Measurements from ENCODE around the gene RALGPS1.

RALGPS1 gene

GRCh38 chr9:127128341-127129072 lies 213.9 kb downstream of the RALGPS1 start:
- DNase-seq = no peak

DNA sequence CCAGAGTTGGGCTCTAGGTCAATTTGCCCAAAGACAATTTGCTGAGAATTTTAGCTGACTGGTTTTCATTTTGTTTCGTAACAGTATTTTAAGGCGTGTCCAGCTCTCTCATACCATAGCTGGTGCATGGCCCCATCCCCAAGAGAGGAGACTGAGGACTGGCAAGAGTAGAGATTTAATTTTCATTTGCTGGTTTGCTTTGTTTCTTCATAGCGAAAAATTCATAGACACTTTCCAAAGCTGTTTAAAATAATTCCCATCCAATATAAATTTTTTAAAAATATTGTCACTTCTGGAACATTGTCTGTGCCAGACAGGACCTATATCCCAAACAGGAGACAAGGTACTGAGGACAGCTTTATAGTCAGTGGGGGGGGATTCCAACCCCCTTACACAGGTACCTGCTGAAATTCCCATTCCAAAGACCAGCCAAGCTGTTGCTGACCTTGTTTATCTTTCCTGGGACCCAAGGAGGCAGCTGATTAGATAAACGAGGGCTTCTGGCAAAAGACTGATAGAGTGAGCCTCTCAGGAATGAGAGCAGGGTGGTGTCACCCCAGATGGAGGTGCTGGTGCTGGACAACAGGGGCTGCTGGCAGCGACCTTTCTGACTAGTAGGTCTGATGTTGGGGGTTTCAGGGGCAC lies 214.6 kb downstream of the RALGPS1 start:
- DNase-seq = no peak

- DNase-seq = no peak
Observed at GRCh38 chr9:127129718-127130085, 215.1 kb downstream of the RALGPS1 start.

DNA sequence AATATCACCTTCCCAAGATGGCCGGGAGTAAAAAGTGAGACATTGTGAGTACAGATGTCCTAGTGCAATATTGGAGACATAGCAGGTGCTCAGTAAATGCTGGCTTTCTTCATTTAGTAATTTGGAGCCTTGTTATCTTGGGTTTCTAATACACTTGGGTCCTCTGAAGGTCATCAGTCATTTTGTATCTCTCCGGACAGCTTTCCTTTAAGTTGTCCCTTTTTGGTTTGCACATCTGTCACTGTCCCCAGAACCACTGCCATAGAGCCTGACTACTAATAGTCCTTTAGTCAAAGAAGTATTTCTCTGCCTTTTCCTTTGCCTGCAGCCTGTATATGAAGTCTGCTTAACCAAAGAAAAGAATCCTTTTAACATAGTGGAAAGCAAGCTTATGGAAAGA lies 215.7 kb downstream of the RALGPS1 start:
- no peak for DNase-seq

DNA sequence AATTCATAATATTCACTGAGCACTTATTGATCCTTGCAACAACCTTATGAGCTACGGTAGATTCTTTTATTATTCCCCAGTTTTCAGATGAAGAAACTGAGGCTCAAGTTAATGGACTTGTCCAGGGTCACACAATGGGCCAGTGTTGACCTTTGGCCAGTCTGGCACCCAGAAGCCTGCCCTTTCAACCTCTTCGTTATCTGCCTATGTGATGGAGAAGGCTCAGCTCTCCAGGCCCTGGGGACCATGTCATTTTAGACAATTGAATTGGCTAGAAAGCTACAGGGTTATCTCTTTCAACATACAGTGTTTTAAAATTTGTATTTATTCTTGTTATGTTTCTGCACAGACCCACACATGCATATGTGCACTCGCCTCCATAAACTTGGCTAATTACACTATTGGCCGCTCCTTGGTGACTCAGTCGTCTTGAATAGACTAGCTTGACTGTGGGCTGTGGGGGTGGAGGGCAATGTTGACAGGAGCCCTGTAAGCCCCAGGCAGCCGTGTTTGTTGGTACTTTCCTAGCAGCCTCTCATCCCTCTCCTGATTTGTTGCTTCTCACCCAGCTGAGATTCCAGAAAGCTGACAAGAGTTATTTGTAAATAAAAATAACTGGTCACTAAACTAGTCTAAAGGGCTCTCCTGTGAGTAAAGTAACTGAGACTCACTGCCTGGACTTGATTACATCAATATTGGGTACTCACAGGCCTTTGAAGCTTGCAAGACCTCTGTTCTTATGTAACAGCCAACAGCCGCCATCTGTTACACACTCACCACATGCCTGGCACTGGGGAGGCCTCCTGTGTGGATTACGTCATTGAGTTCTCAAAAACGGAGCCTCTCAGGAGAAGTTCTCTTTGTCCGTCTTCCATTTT lies 216.3 kb downstream of the RALGPS1 start:
- DNase-seq = no peak

DNA sequence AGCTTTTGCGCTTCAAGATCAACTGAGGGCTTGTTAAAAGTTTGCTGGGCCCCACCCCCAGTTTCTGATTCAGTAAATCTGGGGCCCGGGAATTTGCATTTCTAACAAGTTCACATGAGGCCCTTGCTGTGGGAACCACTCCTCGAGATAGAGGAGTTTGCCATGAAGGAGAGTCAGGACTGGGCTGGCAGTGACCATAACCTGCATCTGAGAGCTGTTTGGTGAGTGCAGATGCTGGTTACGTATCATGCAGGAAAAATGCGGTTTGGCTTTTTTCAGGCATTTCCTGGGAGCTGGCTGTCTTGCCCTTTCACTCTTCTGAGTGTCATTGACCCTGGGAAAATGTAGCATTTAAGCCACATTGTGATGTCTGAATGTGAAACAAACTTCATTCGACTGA lies 217.3 kb downstream of the RALGPS1 start:
- DNase-seq = no peak

- no peak for DNase-seq
Observed at GRCh38 chr9:127132375-127132774, 217.8 kb downstream of the RALGPS1 start.

DNA sequence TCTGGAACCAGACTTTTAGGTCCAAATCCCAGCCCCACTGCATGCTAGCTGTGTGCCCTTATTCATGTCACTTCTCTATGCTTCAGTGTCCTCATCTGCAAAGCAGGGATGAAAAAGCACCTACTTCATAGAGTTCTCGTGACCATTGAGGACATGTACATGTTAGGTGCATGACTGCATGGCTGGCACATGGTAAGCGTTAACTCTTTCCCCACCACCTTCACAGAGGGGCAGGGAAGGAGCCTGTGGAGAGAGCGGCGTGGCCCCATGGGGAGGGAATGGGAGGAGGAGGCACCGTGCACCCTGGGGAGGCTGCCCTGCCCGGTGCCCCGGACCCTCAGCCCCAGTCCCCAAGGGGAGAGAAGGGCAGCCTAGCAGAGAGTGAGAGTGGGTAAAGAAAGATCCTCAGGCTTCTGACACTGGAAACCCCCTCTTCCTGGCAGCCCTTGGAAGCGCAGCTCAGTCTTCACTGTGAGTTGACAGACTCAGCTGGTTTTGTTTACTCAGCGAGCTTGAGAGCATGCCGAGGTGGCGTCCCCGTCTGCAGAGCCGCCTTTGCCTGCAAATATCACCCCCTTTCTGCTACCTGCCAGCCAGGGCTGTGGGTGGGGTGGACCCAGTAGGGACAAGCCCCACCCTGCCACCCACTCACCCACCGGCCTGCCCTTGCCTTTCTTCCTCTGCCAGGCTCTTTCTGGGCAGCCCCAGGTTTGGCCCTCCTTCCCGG lies 218.5 kb downstream of the RALGPS1 start:
- no peak for DNase-seq

DNA sequence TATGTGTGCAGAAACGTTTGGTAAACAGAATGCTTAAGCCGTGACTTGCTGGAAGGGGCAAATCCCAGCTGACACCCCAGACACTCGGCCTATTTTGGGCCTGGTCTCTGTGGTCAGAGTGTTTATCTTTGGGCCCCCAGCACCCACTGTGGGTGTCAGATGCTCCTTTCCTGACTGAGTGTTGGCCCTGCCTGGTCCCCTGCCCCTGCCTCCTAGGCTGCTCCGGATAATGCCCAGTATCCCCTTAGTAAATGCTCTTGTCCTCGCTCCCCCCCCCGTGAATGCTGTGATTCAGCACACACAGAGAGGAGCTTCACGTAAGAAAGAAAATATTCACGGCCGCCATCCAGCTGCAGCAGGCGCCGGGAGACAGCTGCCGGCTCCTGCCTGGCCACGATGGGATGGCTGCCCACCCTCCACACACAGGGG lies 219.2 kb downstream of the RALGPS1 start:
- DNase-seq = no peak

DNA sequence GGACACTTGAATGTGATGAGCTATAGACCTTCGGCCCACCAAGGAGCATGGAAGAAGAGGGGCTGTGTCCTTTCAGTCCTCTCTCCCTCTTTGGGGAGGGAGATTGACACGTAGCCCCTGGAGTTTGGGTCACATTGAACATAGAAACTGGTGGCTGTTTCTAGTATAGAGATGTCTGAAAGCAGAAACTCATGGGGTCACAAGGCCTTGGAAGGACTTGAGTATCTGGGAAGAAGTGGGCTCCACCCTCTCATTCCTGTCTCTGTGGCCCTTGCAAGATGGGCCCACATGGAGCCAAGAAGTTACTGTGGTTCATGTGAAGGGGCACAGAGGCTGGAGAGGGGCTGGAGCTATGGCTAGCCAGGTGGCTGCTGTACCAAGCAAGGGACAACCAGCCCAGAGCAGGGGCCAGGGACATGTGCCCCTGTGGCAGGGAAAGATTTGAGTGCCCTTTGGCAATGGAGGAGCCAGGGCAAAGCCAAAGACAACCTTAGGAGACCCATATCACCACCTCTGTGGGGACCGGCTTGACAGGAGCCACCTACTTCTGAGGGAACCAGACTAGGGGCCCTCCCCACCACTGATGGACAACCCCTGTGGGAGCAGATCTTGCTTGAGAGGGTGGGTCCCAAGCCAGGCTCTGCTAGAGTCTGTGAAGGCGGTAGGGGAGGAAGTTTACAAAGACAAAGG lies 220.6 kb downstream of the RALGPS1 start:
- no peak for DNase-seq

DNA sequence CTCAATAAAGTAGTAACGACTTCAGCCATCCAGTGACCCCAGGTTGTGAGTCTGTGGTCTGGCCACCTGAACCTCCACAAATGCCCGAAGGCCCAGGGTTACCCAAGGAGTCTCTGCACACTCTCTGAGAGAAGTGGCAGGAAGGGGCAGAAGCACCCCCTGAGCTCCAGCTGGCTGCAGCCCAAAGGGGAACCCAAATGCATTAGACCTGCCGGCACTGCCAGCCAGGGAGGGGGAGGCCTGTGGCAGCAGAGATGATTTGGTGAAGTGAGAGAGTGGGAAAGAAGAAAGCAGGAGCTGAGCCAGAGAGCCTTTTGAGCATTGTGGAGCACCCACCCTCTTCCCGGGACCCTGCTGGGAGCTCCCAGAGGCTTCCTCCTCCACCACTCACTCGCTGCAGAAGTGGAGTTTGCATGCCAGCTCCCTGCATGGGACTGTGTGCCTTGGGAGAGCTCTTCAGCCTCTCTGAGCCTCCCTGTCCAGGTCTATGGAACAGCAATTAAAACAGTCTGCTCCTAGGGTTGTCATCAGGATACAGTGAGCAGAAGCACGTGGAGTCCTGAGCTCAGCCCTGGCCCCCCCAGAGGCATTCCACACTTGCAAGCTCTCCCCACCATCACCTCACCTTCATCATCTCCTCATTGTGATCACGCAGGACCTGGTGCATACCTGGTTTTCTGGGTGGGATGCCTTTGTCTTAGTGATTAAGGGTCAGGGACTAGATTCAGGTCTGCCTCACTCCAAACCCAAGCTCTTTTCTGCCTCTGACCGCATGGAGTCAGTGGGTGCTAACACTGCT lies 221.7 kb downstream of the RALGPS1 start:
- DNase-seq = no peak

- DNase-seq = no peak
Observed at GRCh38 chr9:127136880-127137639, 222.5 kb downstream of the RALGPS1 start.

GRCh38 chr9:127137640-127138360 lies 223.2 kb downstream of the RALGPS1 start:
- no peak for DNase-seq

- DNase-seq = no peak
Observed at GRCh38 chr9:127138444-127138843, 223.9 kb downstream of the RALGPS1 start.

DNA sequence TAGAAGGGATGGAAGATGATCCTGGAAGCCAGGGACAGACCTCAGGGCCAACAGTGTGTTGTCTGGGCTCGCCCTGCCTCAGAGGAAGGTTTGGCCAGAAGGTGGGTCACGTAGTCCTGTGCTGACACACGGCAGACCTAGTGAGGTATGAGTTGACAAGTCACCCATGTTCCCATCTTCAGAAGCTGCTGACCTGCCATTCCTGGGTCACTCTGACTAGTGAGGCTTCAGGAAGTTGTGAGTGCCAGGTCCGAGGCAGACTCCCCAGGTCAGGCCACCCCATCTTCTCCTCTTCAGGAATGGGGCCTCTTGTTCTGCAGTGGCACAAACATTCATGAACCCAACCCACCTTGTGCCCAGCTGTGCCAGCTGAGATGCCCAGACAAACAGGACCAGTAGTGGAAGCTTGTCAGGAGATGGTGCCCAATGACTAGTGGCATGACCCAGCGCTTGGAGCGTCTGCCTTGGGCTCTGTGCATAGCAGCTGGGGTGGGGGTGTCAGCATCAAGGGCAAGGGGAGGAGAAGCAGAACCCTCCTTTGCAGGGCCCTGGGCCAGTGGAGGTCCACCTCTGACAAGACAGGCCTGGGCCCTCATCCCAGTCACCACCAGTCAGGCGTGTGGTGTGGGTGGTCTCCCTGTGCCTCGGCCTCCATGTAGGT lies 224.6 kb downstream of the RALGPS1 start:
- no peak for DNase-seq

- DNase-seq = no peak
Observed at GRCh38 chr9:127139775-127140174, 225.2 kb downstream of the RALGPS1 start.

GRCh38 chr9:127140181-127140580 lies 225.6 kb downstream of the RALGPS1 start:
- DNase-seq = no peak

DNA sequence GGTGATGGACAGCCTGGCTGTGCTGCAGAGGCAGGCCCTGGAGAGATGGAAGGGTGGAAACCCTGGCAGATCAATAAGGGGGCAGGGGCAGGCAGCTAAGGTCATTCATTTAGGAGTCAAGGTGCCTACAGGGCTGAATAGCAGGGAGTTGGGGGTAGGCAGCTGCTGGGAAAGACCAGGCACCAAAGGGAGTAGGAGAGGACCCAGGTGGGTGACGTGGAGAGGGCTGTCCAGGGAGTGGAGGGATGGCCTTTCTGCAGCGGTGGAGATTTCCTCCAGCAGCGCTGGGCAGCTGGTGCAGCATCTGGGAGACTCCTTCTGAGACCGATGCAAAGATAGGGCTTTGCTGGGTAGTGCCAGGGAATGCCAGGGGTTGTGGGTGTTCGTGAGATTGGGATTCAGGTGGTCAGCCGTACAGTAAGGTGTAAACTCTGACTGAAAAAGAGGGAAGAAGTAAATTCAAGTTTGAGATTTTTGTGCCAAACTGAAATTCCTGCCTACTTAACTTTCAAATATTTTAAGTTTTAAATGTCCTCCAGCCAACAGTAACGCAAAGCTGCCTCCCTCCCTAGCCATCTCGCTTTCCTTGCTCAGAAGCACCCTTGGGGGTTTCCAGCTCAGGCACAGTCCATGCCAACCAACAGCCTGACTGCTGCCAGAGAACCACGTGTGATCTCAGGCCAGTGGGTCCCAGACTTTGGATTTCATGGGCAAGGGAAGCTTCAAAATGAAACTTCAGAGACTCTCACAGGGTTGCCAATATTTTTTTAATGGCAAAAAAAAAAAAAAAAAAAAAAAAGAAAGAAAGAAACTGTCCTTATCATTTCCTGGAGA lies 226.5 kb downstream of the RALGPS1 start:
- no peak for DNase-seq

DNA sequence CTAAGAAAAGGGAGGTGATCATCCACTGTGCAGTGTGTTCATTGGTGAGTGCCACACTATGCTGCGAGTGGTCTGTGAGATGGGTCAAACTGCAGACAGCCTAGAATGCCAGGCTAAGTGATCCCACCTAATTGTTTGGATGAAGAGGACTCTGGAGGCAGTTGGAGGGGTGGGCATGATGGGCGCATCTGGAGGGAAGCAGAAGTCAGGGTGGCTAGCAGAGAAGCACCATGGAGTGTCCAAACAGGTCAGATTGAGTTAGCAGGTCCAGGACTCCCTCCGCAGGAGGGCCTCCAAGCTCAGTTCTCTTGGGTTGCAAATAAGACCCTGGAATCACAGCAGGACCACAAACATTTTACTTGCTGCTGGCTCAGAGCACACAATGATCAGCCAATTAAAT lies 227.7 kb downstream of the RALGPS1 start:
- no peak for DNase-seq

Data from CD4-positive, alpha-beta T cell treated with Interleukin-6 for 4 hours (primary cell).